Trophoblast cell (in vitro differentiated cells and primary cell): ENCODE measurements around the gene RASA1.

ENCODE experiments used
- DNase-seq, 2 donors: peaks; one replicate each; pipeline ENCODE4 v3.0.0-alpha.2; 2016
- H2AFZ ChIP-seq: 2 replicates; pipeline ENCODE4 v1.6.1; 2013; ENCODE audit warnings: low read length, moderate library complexity, mild to moderate bottlenecking; ENCODE audit not compliant: insufficient read depth, poor library complexity
- H2AK5ac ChIP-seq: 2 replicates; pipeline ENCODE4 v1.6.1; 2013; ENCODE audit warnings: mild to moderate bottlenecking, low read length
- H2BK120ac ChIP-seq: 2 replicates; pipeline ENCODE4 v1.6.1; 2013; ENCODE audit warnings: low read length, mild to moderate bottlenecking, moderate library complexity; ENCODE audit not compliant: insufficient read depth, poor library complexity
- H2BK12ac ChIP-seq: 2 replicates; pipeline ENCODE4 v1.6.1; 2013; ENCODE audit warnings: mild to moderate bottlenecking, low read length, moderate library complexity
- H2BK5ac ChIP-seq: 2 replicates; pipeline ENCODE4 v1.6.1; 2013; ENCODE audit warnings: low read length, low read depth, moderate library complexity, mild to moderate bottlenecking; ENCODE audit not compliant: poor library complexity
- H3K14ac ChIP-seq: 2 replicates; pipeline ENCODE4 v1.6.1; 2013; ENCODE audit warnings: mild to moderate bottlenecking, low read length
- H3K18ac ChIP-seq: 2 replicates; pipeline ENCODE4 v1.6.1; 2013; ENCODE audit warnings: mild to moderate bottlenecking, low read length
- H3K23ac ChIP-seq: 2 replicates; pipeline ENCODE4 v1.6.1; 2013; ENCODE audit warnings: low read length
- H3K27ac ChIP-seq: 2 replicates; pipeline ENCODE4 v1.5.1; 2013; ENCODE audit warnings: low read depth, mild to moderate bottlenecking, inconsistent platforms, low read length, moderate library complexity
- H3K27me3 ChIP-seq: 2 replicates; pipeline ENCODE4 v1.6.1; 2013; ENCODE audit warnings: inconsistent platforms, mild to moderate bottlenecking, low read length, moderate library complexity; ENCODE audit not compliant: insufficient read depth
- H3K36me3 ChIP-seq, 2 experiments: 1 replicate in 1 of 2; 2 replicates in 1 of 2; pipeline ENCODE4 v1.6.1; 2013; ENCODE audit warnings: low read length in 2 of 2, mild to moderate bottlenecking in 2 of 2, moderate library complexity in 1 of 2; ENCODE audit not compliant: insufficient read depth in 2 of 2, control insufficient read depth in 1 of 2
- H3K4ac ChIP-seq: 2 replicates; pipeline ENCODE4 v1.6.1; 2013; ENCODE audit warnings: low read depth, mild to moderate bottlenecking, low read length, moderate library complexity
- H3K4me1 ChIP-seq, 2 experiments: 1 replicate in 1 of 2; 2 replicates in 1 of 2; pipeline ENCODE4 v1.6.1; 2013; ENCODE audit warnings: low read length in 2 of 2, mild to moderate bottlenecking in 2 of 2, moderate library complexity in 1 of 2; ENCODE audit not compliant: insufficient read depth in 2 of 2, control insufficient read depth in 1 of 2
- H3K4me2 ChIP-seq: 2 replicates; pipeline ENCODE4 v1.6.1; 2013; ENCODE audit warnings: inconsistent platforms, mild to moderate bottlenecking, low read length, moderate library complexity
- H3K4me3 ChIP-seq: 2 replicates; pipeline ENCODE4 v1.5.1; 2013; ENCODE audit warnings: mild to moderate bottlenecking, low read depth, low read length, inconsistent platforms
- H3K79me1 ChIP-seq: one replicate; pipeline ENCODE4 v1.6.1; 2013; ENCODE audit warnings: low read length
- H3K79me2 ChIP-seq: 2 replicates; pipeline ENCODE4 v1.6.1; 2013; ENCODE audit warnings: low read length, mild to moderate bottlenecking; ENCODE audit not compliant: control insufficient read depth, insufficient read depth, poor library complexity
- H3K9ac ChIP-seq: 2 replicates; pipeline ENCODE4 v1.6.1; 2013; ENCODE audit warnings: mild to moderate bottlenecking, low read length
- H3K9me3 ChIP-seq: 2 replicates; pipeline ENCODE4 v1.6.1; 2013; ENCODE audit warnings: low read depth, mild to moderate bottlenecking, control low read depth, inconsistent platforms, low read length; ENCODE audit not compliant: insufficient read depth
- H4K12ac ChIP-seq: 2 replicates; pipeline ENCODE4 v1.6.1; 2013; ENCODE audit warnings: low read depth, mild to moderate bottlenecking, low read length, moderate library complexity
- H4K8ac ChIP-seq: 2 replicates; pipeline ENCODE4 v1.6.1; 2013; ENCODE audit warnings: low read depth, mild to moderate bottlenecking, low read length, moderate library complexity
- H4K91ac ChIP-seq: one replicate; pipeline ENCODE4 v1.6.1; 2013; ENCODE audit warnings: low read depth, mild to moderate bottlenecking, low read length, moderate library complexity
- WGBS: extraction: QIAGEN DNeasy Blood & Tissue Kit; methylation state at CpG from one replicate; pipeline ENCODE4 v1.1.7; 2013; ENCODE audit warnings: missing lambda C conversion rate; ENCODE audit not compliant: insufficient read length, insufficient coverage; ENCODE audit errors: extremely low coverage; 5-methylcytosine and 5-hydroxymethylcytosine counted together

Gene RASA1

GRCh38 chr5:87354496-87354895, 86.8 kb downstream of the RASA1 start:
- Histone ChIP-seq H3K9ac (no peak overlapping the region), H3K79me2 (no peaks in the 10 kb centered on the region), H3K27ac (no peak overlapping the region), H3K36me3 (peaks cover 3 to 7% of the 10 kb centered on the region in 2 experiments), H2BK120ac (no peak overlapping the region), H3K14ac (no peak overlapping the region), H4K91ac (no peak overlapping the region), H2BK5ac (no peak overlapping the region), H3K18ac (no peak overlapping the region), H4K8ac (no peak overlapping the region), H2BK12ac (no peak overlapping the region), H3K4me3 (no peak overlapping the region), H3K23ac (no peak overlapping the region), H3K9me3 (no peaks in the 10 kb centered on the region), H4K12ac (no peak overlapping the region), H3K27me3 (no peaks in the 10 kb centered on the region), H3K4ac (no peak overlapping the region), H3K4me1 (no peaks in the 10 kb centered on the region), H3K4me2 (no peak overlapping the region), H3K79me1 (no peaks in the 10 kb centered on the region), H2AFZ (no peak overlapping the region), H2AK5ac (no peak overlapping the region)
- no peak for DNase-seq
- no CpG with 5 or more reads among the region's 1 CpG for WGBS

- WGBS = no CpG with 5 or more reads among the region's 2 CpGs
Measured at GRCh38 chr5:87359106-87359505, 91.4 kb downstream of the RASA1 start.

GRCh38 chr5:87360132-87360531, 92.4 kb downstream of the RASA1 start:
- Histone ChIP-seq H2AFZ (no peak overlapping the region), H4K12ac (no peak overlapping the region), H2BK5ac (no peak overlapping the region), H3K4ac (no peak overlapping the region), H4K8ac (no peak overlapping the region), H3K27me3 (no peaks in the 10 kb centered on the region), H3K27ac (no peak overlapping the region), H2BK120ac (no peak overlapping the region), H3K79me1 (no peaks in the 10 kb centered on the region), H4K91ac (no peak overlapping the region), H3K23ac (no peak overlapping the region), H3K36me3 (peaks cover 6 to 8% of the 10 kb centered on the region in 2 experiments), H3K9me3 (no peaks in the 10 kb centered on the region), H3K4me2 (no peak overlapping the region), H2BK12ac (no peak overlapping the region), H3K14ac (no peak overlapping the region), H3K18ac (no peak overlapping the region), H3K9ac (no peak overlapping the region), H3K79me2 (no peaks in the 10 kb centered on the region), H3K4me1 (no peaks in the 10 kb centered on the region), H3K4me3 (no peak overlapping the region), H2AK5ac (no peak overlapping the region)
- no CpG with 5 or more reads among the region's 11 CpGs for WGBS
- peak in 1 of 2 donors; percentile 26 for DNase-seq

More at GRCh38 chr5:87359106-87359505, 91.4 kb downstream of the RASA1 start:
- no peak overlapping the region for H2AK5ac ChIP-seq
- H3K4me3 ChIP-seq = no peak overlapping the region
- no peak overlapping the region for H3K4ac ChIP-seq
- H3K36me3 ChIP-seq = peaks cover 6 to 9% of the 10 kb centered on the region in 2 experiments
- no peaks in the 10 kb centered on the region for H3K27me3 ChIP-seq
- no peak overlapping the region for H3K23ac ChIP-seq
- DNase-seq = peak in 1 of 2 donors; percentile 41
- no peak overlapping the region for H2AFZ ChIP-seq
- no peak overlapping the region for H3K9ac ChIP-seq
- H3K4me2 ChIP-seq = no peak overlapping the region
- H3K14ac ChIP-seq = no peak overlapping the region
- H2BK12ac ChIP-seq = no peak overlapping the region
- H4K8ac ChIP-seq = no peak overlapping the region
- no peak overlapping the region for H3K27ac ChIP-seq
- no peaks in the 10 kb centered on the region for H3K4me1 ChIP-seq
- H3K9me3 ChIP-seq = no peaks in the 10 kb centered on the region
- H4K91ac ChIP-seq = no peak overlapping the region
- H3K18ac ChIP-seq = no peak overlapping the region
- H2BK5ac ChIP-seq = no peak overlapping the region
- no peaks in the 10 kb centered on the region for H3K79me1 ChIP-seq
- H4K12ac ChIP-seq = no peak overlapping the region
- H3K79me2 ChIP-seq = no peaks in the 10 kb centered on the region
- no peak overlapping the region for H2BK120ac ChIP-seq

GRCh38 chr5:87361031-87361445, 93.4 kb downstream of the RASA1 start:
- Histone ChIP-seq H3K9ac (no peak overlapping the region), H2BK12ac (no peak overlapping the region), H2AK5ac (no peak overlapping the region), H3K4ac (no peak overlapping the region), H3K27ac (no peak overlapping the region), H3K4me2 (no peak overlapping the region), H3K23ac (no peak overlapping the region), H3K36me3 (peaks cover 6 to 7% of the 10 kb centered on the region in 2 experiments), H3K9me3 (no peaks in the 10 kb centered on the region), H2AFZ (no peak overlapping the region), H3K4me1 (no peaks in the 10 kb centered on the region), H2BK5ac (no peak overlapping the region), H3K14ac (no peak overlapping the region), H2BK120ac (no peak overlapping the region), H4K12ac (no peak overlapping the region), H3K79me2 (no peaks in the 10 kb centered on the region), H4K8ac (no peak overlapping the region), H3K79me1 (no peaks in the 10 kb centered on the region), H3K27me3 (no peaks in the 10 kb centered on the region), H4K91ac (no peak overlapping the region), H3K4me3 (no peak overlapping the region), H3K18ac (no peak overlapping the region)
- no CpG with 5 or more reads among the region's 2 CpGs for WGBS
- no peak for DNase-seq
